GM18520 (cell line): ENCODE data around the gene CCDC14.
"Not testable (repeated sequence)": the region's sequence is repeated elsewhere in the genome, so short reads cannot be mapped to it uniquely, and the experiment has no call there.

Source experiments
- ATAC-seq: cut with Tn5 transposase; IDR thresholded peaks from one replicate; pipeline ENCODE4 v1.9.1; 2021; ENCODE audit not compliant: unreplicated experiment

CCDC14 gene

DNA sequence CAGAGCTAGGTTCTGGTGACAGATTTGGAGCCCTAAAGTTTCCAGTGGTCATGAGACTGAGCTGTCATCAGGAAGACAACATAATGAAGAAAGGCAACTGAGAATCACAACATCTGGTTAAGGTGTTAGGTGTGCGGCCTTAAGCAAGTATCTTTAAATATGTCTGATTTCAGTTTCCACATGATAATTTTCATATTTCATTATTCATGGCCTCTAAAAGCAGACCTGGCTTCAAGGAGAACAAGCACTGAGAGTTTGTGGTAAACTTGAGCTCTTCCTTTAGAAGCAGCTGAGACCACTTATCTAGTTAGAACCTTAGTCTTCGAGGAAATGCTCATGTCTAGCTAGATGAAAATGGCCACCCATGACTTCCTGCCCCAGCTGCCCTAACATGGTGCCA is 51.2 kb downstream of the CCDC14 start:
- peak; percentile 76 for ATAC-seq

DNA sequence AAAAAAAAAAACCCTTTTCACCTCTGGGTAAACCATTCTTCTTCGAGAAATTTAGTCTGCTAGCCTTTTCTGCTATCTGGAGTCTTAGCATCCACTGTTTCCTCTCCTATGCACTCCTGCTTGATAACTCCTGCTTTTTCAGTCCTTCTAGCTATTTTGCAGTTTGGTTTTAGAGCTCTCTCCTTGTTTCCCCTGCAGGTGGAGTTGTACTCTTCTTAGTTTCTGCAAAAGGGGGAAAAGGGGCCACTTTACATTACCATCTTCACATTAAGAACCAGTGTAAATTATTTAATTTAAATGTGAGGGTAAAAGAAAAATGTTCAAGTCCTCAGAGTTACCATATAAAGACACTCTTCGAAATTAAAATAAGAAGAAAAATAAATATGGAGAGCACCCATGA is 53.3 kb downstream of the CCDC14 start:
- ATAC-seq: no peak

DNA sequence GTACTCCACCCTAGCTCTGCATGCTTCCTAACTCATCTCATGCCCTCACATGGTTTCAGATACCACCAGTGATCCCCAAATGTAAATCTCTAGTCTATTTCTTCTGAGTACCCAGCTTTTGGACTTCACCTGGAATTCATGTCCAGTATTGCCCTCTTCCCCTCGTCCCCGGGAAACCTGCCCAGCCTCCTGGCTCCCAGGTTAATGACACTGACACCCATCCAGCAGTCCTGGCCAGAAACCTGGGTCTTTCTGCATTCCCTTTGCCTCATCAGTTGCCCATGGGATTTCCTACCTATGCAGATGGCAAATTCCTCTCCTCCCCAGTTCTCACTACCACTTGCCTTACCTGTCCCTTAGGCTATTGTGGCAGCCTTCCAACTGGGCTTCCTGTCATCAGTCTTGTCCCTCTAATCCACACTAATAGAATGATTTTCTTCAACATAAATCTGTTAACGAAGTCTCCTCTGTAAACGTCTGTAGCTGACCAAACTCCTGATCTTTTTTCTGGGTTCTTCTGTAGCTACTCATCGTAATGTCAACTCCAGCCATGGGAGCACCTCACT is 61.6 kb downstream of the CCDC14 start:
- no peak for ATAC-seq

DNA sequence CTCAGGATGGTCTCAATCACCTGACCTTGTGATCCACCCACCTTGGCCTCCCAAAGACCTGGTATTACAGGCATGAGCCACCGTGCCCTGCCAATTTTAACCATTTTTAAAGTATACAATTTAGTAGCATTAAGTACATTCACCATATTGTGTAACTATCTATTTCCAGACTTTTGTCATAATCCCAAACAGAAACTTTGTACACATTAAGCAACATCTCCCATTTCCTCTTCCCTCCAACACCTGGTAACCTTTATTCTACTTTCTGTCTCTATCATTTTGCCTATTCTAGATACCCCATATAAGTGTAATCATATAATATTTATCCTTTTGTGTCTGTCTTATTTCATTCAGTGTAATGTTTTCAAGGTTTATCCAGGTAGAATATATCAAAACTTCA is 68.0 kb downstream of the CCDC14 start:
- ATAC-seq: no peak

DNA sequence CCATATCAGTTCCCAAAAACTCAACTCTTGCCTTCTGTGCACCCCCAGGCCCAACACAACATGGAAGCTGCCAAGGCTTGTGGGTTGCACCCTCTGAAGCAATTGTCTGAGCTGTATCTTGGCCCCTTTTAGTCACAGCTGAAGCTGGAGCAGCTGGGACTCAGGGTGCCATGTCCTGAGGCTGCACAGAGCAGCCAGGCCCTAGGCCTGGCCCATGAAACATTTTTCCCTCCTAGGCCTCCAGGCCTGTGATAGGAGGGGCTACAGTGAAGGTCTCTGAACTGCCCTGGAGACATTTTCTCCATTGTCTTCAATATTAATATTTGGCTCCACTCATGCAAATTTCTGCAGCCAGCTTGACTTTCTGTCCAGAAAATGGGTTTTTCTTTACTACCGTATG is 68.8 kb downstream of the CCDC14 start:
- ATAC-seq: no peak

DNA sequence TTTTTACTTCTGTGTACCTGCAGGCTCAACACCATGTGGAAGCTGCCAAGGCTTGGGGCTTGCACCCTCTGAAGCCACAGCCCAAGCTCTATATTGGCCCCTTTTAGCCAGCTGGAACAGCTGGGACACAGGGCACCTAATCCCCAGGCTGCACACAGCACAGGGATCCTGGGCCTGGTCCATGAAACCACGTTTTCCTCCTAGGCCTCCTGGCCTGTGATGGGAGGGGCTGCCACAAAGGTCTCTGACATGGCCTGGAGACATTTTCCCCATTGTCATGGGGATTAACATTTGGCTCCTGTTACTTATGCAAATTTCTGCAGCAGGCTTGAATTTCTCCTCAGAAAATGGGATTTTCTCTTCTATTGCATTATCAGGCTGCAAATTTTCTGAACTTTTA is 70.0 kb downstream of the CCDC14 start:
- ATAC-seq: not testable (repeated sequence)

DNA sequence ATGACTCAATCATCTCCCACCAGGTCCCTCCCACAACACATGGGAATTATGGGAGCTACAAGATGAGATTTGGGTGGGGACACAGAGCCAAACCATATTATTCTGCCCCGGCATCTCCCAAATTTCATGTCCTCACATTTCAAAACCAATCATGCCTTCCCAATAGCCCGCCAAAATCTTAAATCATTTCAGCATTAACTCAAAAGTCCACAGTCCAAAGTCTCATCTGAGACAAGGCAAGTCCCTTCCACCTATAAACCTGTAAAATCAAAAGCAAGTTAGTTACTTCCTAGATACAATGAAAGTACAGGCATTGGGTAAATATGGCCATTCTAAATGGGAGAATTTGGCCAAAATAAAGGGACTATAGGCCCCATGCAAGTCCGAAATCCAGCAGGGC is 70.9 kb downstream of the CCDC14 start:
- not testable (repeated sequence) for ATAC-seq

DNA sequence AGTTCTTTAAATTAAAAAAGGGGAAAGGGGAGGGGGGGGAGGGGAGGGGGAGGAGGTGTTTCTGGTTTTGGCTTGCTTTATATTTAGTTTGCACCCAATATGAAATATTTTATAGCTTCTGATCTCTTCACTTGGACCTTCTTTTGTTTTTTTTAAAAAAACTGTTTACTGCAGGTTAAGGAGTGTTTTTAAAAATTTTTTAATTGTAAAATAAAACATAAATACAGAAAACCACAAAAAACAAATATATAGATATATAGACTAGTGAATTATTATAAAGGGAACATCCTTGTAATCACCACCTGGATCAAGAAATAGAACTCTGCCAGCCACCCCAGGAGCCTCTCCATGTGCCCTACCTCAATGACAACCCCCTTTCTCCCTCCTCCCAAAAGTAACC is 76.0 kb downstream of the CCDC14 start:
- ATAC-seq: no peak

DNA sequence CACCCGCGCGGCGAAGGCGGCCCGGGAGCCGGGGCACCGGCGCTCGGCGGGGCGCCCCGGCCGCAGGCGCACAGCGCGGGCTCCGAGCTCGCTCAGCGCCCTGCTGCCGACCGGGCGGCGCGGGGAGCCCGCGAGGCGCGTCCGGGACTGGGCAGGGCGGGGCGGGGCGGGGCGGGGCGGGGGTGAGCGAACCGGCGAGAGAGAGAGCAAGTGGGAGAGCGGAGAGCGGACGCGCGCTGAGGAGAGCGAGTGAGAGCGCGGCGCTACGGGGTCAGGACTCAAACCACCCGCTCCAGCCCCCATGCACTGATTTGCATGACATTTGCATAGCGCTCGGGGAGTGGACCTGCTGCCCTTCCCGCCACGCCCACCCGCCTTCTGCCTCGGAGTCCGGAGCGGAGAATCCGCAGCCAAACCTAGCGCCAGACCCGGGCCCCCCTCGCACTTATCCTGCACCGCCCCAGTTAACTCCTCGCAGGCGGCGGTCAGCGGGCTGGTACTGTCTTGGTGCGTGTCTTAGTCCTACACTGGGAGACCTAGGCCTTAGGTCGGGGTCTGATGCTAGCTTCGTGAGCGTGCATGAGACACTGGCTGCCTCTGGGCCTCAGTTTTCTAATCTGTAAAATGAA is 76.7 kb downstream of the CCDC14 start, which contains the start of gene MYLK:
Gene MYLK (minus strand): TSS at position 130 of the 629 bp plus-strand sequence. CDS start 90,491 bp downstream, outside the sequence.
- peak; percentile 46 for ATAC-seq

DNA sequence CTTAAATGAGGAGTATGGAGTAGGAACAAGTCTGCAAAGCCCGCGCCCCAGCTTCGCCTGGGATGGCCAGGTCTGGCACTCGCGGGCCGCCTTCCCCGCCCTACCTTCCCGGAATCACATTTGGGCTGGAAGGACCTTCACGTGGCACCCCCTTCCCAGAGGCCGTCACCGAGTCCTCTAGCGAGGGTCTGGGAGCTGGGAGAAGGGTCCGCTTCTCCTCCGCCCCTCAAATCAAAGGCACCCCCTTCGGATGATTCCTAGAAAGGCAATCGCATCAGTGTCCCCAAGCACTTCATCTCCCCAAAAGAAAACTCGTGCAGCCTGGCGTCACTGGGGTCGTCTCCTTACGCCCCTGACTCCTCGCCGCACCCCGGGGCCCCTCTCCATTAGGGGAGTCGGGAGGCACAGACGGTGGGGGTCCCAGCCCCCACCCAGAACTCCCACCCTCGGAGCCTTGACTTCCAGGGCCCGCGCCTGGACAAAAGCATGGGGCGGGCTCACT is 77.3 kb downstream of the CCDC14 start:
- no peak for ATAC-seq

DNA sequence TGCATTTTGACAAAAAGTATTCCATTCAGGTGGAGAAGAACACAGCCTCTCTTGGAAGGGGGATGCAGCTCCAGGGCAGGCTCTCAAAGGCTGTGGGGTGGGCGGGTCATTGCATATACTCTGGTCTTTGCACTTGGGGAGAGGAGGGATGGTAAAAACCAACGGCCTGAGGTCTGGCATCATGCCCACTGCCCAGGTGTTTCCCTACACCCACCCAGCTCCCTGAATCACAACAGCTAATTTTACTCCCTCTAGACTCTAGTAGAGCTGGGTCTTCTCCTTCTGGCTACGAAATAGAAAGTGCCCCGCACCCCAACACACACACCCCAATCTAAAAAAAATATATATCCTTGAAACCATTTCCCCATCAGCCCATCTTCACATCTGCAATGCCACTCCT is 77.9 kb downstream of the CCDC14 start:
- no peak for ATAC-seq

DNA sequence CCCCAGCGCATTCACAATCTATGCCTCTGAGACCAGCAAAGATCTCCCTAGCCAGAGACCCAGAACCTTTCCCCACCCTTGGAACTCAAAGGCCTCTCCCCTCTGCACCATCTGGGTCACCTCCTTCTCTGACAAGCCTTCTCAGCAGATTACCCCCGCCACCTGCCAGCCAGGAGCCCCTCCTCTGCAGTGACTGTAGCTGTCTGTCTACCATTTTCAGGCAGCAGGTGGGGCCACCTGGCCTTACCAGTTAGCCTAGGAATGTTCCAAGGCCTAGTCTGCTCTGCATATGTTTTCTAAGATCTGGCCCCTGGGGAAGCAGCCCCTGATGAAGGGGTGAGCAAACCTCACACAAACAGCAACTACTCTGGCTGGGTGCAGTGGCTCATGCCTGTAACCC is 79.3 kb downstream of the CCDC14 start:
- ATAC-seq: no peak

DNA sequence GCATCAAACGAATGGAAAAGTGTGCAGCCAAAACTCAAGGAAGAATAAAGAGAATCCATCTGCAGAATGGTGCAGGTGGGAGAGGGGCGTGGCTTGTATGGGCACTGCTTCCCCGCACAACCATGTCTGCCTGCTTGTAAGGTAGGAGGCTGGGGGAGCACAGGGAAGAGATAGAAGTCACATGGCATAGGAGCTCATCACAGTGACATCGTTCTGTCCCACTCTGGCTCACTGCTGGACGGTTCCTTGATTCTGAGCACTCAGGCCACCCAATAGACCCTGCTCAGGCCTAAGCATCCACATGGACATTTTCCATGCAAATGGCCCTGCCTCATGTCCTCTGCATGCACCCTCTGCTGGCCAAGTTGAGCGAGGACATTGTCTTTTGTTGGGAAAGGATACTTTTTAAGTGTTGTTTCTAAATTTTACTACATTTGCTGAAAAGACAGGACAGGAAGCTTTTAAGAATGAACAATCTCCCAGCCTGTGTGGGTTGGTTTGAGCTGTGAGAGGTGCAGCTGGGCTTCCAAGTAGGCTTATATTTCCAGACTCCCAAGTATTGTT is 79.9 kb downstream of the CCDC14 start:
- no peak for ATAC-seq

DNA sequence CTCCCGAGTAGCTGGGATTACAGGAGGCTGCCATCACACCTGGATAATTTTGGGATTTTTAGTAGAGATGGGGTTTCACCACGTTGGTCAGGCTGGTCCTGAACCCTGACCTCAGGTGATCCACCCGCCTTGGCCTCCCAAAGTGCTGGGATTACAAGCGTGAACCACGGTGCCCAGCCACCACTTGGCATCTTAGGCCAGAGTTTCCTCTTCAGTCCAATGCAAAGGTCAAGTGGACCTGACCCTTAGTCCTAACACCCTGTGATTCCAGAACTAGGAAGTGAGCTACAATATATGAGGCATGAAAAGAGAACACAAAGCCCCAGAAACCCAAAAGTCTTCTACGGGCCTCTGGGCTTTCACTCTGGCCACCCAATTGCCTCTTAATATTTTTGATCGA is 82.2 kb downstream of the CCDC14 start:
- no peak for ATAC-seq

DNA sequence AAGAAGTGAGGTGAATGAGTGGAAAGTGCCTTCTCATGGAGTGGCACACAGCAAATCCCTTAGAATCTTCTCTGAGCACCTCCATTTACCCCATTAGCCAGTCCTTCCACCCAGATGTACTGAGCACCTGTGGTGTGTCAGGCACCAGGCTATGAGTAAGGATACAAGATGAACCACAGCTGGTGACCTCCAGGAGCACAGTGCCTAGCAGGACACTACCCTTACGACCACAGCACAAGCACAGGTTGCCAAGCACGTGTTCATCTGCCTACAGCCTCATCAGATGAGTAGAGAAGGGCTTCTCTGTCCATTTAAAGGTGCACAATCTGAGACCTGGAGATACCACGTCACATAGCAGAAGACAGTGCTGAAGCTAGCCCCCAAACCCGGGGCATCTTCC is 83.1 kb downstream of the CCDC14 start:
- ATAC-seq: no peak

DNA sequence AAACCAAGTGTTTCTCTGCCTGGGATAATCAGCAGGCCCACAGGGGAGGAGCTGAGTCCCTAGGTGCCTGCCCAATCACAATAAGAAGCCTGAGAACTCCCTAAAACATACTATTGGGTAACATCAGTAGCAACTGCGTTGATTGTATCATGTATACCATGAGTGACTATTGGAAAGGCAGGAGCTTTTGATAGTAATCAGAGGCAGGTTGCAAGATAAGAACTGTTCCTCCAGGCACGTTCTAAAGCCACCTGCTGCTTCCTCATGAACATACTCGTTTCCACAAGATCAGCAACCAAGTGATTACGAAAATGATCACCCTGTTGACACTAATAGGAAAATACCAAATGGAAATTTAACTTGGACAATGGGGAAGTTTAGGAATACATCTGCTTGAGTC is 83.6 kb downstream of the CCDC14 start:
- ATAC-seq: no peak

DNA sequence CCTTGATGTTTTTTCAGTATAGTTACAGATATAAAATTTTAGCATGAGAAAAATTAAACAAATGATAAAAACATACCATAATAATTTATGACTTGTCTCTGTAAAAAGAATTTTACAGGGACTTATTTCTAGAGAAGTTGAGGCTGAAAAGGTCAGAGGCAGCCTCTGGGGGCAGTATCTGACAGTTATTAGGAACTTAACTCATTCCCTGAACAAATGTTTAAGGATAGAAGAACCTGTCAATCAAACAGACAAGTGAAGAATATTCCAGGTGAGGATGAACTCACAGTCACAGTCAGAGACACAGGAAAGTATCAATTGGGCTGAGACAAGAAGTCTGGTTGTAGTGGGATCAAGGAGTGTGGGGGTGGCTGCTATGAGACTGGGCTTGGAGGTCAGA is 84.2 kb downstream of the CCDC14 start:
- ATAC-seq: no peak

DNA sequence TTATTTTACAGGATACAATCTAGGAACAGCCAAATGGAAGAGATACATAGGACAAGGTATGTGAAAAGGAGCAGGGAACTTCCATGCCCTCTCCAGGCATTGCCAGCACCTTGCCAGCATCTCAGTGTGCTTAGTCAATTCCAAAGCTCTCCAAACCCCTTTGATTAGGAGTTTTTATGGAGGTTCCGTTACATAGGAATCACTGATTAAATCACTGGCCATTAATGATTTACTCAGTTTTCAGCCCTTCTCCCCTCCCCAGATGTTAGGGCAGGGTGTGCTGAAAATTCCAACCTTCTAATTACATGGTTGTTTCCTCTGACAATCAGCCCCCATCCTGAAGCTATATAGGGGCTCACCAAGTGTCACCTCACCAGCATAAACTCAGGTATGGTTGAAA is 88.4 kb downstream of the CCDC14 start:
- ATAC-seq: no peak

DNA sequence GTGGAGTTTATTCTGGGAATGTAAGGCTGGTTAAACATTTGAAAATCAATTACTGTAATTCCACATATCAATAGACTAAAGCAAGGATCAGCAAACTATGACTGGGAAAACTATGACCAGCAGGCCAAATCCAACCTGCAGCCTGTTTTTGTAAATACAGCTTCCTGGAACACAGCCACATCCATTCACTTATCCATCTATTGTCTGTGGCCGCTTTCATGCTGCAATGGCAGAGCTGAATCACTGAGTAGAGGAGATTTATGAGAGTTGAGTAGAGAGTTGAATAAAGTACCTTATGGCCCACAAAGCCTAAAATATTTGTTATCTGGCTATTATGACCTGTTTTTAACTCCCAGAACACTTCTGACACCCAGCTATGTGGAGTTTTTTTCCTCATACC is 89.1 kb downstream of the CCDC14 start:
- ATAC-seq: no peak

DNA sequence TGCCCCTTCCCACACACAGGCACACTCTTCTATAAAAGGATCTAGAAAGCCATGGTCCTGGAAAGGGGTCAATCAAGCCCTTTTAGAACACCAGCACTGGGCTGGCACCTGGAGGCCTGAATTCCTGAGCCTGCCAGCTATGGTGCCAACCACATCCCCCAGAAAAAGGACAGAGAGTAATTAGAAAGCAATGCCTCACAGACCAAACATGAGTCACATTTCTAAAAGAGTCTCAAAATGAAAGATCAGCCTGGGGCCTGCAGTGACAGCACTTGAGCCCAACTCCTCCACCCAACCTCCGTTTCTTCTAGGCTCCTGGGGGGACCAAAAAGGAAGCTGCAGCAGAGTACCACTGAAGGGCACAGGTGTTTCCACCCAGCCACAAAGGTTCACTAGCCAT is 91.0 kb downstream of the CCDC14 start:
- no peak for ATAC-seq

DNA sequence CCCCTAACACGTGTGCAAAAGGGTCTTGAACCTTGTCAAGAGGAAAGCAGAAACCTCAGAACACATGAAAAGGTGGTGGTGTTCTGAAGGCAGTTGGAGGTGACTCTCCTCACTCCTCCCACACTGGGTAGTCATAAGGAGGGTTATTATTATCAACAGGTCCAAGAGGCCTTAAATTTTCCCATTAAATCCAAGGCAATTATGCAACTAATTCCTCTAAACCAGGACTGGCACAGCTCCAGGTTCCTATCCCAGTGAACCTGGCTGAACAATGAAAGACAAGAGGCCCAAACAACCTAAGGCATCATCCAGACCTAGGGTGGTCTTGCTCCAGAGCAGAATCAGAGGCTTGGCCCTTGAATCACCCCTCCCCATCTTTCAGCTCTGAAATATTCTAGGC is 91.9 kb downstream of the CCDC14 start:
- no peak for ATAC-seq

DNA sequence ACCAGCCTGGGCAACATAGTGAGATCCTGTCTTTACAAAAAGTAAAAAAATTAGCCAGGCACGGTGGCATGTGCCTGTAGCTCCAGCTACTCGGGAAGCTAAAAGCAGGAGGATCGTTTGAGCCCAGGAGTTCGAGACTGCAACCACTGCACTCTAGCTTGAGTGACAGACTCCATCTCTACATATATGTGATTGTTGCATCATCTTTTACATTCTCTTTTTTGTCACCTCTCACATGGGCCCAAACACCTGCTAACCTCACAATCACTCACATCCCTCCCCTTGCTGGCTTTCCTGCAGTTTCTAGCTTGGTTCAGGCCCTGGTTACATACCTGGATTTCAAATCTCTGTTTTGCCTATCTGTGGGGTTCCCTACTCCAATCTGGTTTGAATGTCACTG is 96.3 kb downstream of the CCDC14 start:
- ATAC-seq: no peak
